ENCODE data around the gene NUPR1.
"Not testable (repeated sequence)": the region's sequence is repeated elsewhere in the genome, so short reads cannot be mapped to it uniquely, and the experiment has no call there.

NUPR1 gene

DNA sequence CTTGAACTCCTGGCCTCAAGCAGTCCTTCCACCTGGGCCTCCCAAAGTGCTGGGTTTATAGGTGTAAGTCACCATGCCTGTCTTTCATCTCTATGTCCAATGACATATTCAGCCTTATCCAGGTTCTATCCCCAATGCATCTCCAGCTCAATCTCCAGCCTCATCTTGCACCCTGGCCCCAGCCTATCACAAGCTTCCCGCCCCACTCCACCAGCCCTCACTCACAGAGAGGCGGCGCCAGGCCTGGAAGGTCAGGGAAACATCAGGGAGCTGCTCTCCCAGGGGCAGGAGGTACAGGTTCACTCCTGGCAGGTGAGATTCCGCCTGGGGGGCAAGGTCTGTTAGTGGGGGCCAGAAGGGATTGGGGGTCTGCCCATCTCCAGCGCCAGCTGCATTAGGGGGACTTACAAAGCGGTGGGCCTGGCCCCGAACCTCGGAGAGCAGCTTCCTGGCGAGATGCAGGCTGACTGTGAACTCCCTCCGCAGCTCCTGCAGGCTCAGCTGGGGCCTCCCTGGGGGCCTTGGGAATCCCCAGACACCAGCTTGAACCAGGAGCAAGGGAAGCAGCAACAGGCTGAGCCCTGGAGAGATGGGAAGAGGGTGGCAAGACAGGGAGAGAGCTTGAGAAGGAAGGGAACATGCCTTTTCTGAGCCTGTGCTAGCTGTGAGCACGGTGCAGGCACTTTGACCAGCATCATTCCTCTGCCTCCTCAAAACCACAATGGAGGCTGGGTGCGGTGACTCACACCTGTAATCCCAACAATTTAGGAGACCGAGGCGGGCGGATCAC, 35.1 kb downstream of the NUPR1 start:
- DNase-seq = no peak
- Histone ChIP-seq H3K4me1 (no peaks in the 10 kb centered on the region), H3K36me3 (no peaks in the 10 kb centered on the region), H3K27me3 (no peaks in the 10 kb centered on the region), H3K9me3 (no peaks in the 10 kb centered on the region), H3K4me3 (ENCODE audit: low read depth, low read length) (no peak overlapping the region)
- TF ChIP-seq, protein P1, sequence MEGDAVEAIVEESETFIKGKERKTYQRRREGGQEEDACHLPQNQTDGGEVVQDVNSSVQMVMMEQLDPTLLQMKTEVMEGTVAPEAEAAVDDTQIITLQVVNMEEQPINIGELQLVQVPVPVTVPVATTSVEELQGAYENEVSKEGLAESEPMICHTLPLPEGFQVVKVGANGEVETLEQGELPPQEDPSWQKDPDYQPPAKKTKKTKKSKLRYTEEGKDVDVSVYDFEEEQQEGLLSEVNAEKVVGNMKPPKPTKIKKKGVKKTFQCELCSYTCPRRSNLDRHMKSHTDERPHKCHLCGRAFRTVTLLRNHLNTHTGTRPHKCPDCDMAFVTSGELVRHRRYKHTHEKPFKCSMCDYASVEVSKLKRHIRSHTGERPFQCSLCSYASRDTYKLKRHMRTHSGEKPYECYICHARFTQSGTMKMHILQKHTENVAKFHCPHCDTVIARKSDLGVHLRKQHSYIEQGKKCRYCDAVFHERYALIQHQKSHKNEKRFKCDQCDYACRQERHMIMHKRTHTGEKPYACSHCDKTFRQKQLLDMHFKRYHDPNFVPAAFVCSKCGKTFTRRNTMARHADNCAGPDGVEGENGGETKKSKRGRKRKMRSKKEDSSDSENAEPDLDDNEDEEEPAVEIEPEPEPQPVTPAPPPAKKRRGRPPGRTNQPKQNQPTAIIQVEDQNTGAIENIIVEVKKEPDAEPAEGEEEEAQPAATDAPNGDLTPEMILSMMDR (IDR thresholded peaks at IDR 0.05; ENCODE audit: low read depth, low read length) = no peak

DNA sequence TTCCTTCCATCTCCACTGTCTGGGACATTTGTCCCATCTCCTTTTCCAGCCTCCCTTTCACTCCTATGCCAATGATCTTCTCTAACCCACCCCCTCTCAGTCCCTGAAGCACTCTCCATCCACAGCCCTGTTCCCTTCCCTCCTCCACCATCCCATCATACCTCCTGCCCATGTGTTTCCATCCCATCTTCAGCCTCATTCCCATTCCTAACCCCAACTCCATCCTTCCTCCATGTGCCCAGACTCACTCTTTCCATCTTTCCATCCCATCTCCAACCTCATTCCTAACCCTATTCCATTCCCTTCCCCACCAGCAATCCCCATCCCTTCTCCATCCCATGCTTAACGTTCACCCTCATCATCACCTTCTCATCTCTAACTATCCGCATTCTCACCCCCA, 36.5 kb downstream of the NUPR1 start:
- no peak for DNase-seq
- Histone ChIP-seq H3K4me3 (ENCODE audit: low read depth, low read length) (no peak overlapping the region), H3K9me3 (no peaks in the 10 kb centered on the region), H3K27me3 (no peaks in the 10 kb centered on the region), H3K36me3 (no peaks in the 10 kb centered on the region), H3K4me1 (no peaks in the 10 kb centered on the region)
- TF ChIP-seq, protein P1 (IDR thresholded peaks at IDR 0.05; ENCODE audit: low read depth, low read length) = no peak

DNA sequence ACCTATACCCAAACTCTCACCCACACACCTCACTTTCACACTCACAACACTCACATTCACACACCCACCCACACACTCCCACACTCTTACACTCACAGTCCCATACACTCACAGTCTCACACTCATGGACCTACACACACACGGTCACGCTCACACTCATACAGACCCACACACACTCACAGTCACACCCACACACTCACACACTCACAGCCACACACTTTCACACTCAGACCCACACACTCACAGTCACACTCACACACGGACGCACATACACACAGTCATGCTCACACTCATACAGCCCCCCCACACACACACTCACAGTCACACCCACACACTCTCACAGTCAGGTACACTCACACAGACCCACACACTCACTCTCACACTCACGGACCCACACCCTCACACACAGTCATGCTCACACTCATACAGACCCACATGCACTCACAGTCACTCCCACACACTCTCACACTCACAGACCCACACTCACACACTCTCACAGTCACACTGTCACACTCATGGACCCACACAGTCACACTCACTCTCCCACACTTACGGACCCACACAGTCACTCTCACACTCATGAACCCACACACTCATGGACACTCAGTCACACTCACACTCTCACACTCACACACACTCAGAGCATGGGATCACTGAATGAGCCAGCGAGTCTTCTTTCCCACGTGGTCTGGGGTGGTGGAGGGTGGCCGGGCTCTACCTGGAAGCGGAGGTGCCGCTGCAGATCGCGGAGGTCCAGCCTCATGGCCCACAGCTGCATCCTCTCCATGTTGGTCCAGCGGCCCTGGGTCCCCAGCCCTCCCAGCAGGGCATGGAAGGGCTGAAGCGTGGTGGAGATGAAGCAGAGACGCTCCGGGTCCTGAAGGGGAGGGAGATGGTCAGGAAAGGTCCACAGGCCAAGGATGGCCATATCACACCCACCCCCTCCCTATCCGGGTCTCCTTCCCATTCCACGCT, 37.2 kb downstream of the NUPR1 start:
- Histone ChIP-seq H3K4me3 (ENCODE audit: low read depth, low read length) (no peak overlapping the region), H3K27me3 (no peaks in the 10 kb centered on the region), H3K36me3 (no peaks in the 10 kb centered on the region), H3K9me3 (no peaks in the 10 kb centered on the region), H3K4me1 (no peaks in the 10 kb centered on the region)
- DNase-seq = no peak
- TF ChIP-seq, protein P1 (IDR thresholded peaks at IDR 0.05; ENCODE audit: low read depth, low read length) = no peak

DNA sequence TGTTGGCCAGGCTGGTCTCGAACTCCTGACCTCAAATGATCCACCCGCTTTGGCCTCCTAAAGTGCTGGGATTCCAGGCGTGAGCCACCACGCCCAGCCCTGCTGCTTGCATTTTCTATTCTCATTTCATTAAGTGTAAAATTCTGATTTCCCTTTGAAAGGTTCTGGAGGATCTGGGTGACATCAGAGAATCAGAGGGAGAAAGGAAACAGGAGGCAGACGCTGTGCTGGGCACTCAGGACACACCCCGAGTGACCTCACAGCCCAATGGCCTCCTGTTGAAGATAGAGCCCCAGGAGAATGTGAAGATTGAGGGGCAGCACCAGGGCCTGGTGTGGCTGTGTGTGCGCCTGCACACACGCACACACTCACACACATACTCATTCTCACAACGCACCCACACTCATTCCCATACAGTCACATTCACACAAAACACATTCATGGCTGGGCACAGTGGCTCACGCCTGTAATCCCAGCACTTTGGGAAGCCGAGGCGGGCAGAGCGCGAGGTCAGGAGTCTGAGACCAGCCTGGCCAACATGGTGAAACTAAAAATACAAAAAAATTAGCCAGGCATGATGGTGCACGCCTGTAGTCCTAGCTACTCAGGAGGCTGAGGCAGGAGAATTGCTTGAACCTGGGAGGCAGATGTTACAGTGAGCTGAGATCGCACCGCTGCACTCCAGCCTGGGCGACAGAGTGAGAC, 38.1 kb downstream of the NUPR1 start:
- not testable (repeated sequence) for DNase-seq; H3K9me3 ChIP-seq; H3K4me1 ChIP-seq; H3K36me3 ChIP-seq; H3K4me3 ChIP-seq (ENCODE audit: low read depth, low read length); H3K27me3 ChIP-seq

DNA sequence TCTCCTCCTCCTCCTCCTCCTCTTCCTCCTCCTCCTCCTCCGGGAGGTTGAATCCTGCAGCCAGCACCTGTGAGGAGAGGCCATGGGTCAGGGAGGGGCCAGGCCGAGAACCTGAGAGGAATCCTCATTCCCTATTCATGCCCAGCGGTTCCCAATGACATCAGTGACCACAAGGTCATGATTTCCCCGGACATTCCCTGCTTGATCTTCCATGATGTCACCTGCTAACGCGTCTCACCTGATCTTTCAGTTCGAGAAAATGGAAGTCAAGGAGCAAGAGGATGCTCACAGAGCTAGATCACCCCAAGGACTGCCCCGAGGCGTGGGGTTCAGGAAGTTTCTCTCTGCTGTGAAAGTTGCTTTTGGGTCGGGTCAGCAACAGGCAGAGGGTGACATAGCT, 38.9 kb downstream of the NUPR1 start:
- H3K4me1 ChIP-seq = no peaks in the 10 kb centered on the region
- no peaks in the 10 kb centered on the region for H3K36me3 ChIP-seq
- no peaks in the 10 kb centered on the region for H3K27me3 ChIP-seq
- TF ChIP-seq, protein P1 (IDR thresholded peaks at IDR 0.05; ENCODE audit: low read depth, low read length) = no peak
- no peak for DNase-seq
- H3K9me3 ChIP-seq = no peaks in the 10 kb centered on the region
- no peak overlapping the region for H3K4me3 ChIP-seq (ENCODE audit: low read depth, low read length)

DNA sequence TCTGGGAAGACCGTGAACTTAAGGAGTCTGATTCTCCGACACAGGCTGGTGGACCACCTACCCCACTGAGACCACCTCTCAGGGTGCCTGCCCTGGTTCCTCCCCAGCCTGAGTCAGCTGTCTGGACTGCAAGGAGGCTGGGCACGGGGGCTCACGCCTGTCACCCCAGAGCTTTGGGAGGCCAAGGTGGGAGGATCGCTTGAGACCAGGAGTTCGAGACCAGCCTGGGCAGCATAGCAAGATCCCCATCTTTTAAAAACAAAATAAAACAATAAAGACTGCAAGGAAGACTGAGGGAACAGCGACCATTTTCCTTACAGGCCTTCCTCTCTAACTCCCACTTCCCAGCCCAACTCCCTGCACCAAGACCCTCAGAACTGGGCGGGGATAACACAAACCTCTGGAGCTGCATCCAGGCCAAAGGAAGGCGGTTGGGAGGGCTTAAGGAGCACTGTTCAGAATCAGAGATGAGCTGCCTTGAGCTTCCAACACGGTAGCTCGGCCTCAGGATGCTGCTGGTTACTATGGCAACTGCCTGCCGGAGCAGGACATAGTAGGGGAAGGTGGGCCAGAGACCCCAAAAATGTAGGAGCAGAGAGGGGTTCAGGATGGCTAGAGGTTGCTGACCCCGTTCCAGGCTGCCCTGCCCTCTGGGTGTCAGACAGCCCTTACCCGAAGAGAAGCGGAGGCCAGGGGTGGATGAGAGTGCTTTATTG, 40.0 kb downstream of the NUPR1 start:
- DNase-seq = no peak
- Histone ChIP-seq H3K4me1 (no peaks in the 10 kb centered on the region), H3K4me3 (ENCODE audit: low read depth, low read length) (no peak overlapping the region), H3K36me3 (no peaks in the 10 kb centered on the region), H3K9me3 (no peaks in the 10 kb centered on the region), H3K27me3 (no peaks in the 10 kb centered on the region)
- TF ChIP-seq, protein P1 (IDR thresholded peaks at IDR 0.05; ENCODE audit: low read depth, low read length) = no peak
